ENCODE results near the gene RAC2. TPM values are rescaled to one million over a fixed set of nuclear protein-coding genes. Genes with fewer than 3 reads are reported as not detected.

RAC2 gene
- total RNA-seq, 4 donors from 2014 or later: 17.3 to 27.1 (median 19.6) TPM

GRCh38 chr22:37218771-37219411 is 25.2 kb downstream of the RAC2 start:
- intact Hi-C loops (cut with DNase I): no loop called here

DNA sequence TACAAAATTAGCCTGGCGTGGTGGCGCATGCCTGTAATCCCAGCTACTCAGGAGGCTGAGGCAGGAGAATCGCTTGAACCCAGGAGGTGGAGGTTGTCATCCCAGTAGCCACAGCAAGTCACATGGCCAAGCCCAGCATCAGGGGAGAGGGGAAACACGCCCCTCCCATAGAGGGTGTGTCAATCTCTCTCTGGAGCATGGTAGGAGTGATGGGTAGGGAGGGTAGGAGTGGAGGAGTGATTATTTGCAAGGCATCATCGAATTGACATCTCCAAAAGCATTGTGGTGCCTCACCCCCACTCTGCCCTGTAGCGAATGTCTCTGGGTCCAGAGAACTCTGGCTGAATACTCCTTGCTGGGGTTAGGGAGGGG is 25.7 kb downstream of the RAC2 start:
- WGBS, 2 donors: 76 to 77% methylated on average over 6 of the region's 6 CpGs
- Histone ChIP-seq H3K9me3 (no peaks in the 10 kb centered on the region), H3K4me3 (no peak overlapping the region), H3K27me3 (peaks cover 0 to 49% (median 0%) of the 10 kb centered on the region in 4 donors), H3K36me3 (no peaks in the 10 kb centered on the region), H3K27ac (no peak overlapping the region), H3K4me1 (peaks cover 0 to 4% (median 0%) of the 10 kb centered on the region in 3 donors)
- no peak for DNase-seq
- no peak for TF ChIP-seq CTCF (IDR thresholded peaks at IDR 0.05)
- no peak for TF ChIP-seq POLR2A (IDR thresholded peaks at IDR 0.05)
- intact Hi-C loops (cut with DNase I): no loop called here

More at GRCh38 chr22:37218771-37219411, 25.2 kb downstream of the RAC2 start:
- Histone ChIP-seq H3K4me3 (no peak overlapping the region), H3K4me1 (peaks cover 0 to 4% (median 0%) of the 10 kb centered on the region in 3 donors), H3K27ac (peak overlapping the region in 1 of 4 donors; percentile 47), H3K9me3 (no peaks in the 10 kb centered on the region), H3K36me3 (no peaks in the 10 kb centered on the region), H3K27me3 (peaks cover 0 to 44% (median 0%) of the 10 kb centered on the region in 4 donors)
- TF ChIP-seq POLR2A (IDR thresholded peaks at IDR 0.05): peak in 1 of 4 donors; percentile 27
- no peak for TF ChIP-seq CTCF (IDR thresholded peaks at IDR 0.05)
- 23 to 48% methylated on average over 6 to 7 of the region's 7 CpGs for WGBS, 2 donors
- DNase-seq: no peak

GRCh38 chr22:37215890-37216289 is 28.2 kb downstream of the RAC2 start:
- TF ChIP-seq CTCF (IDR thresholded peaks at IDR 0.05): no peak
- TF ChIP-seq POLR2A (IDR thresholded peaks at IDR 0.05): no peak
- intact Hi-C loops (cut with DNase I): no loop called here
- 76 to 80% methylated on average over 9 of the region's 9 CpGs for WGBS, 2 donors
- Histone ChIP-seq H3K27ac (no peak overlapping the region), H3K9me3 (no peaks in the 10 kb centered on the region), H3K4me3 (no peak overlapping the region), H3K4me1 (peaks cover 0 to 5% (median 0%) of the 10 kb centered on the region in 3 donors), H3K27me3 (peaks cover 0 to 64% (median 0%) of the 10 kb centered on the region in 4 donors), H3K36me3 (no peaks in the 10 kb centered on the region)
- DNase-seq: no peak

- TF ChIP-seq CTCF (IDR thresholded peaks at IDR 0.05) (no peak), POLR2A (IDR thresholded peaks at IDR 0.05) (no peak)
Measured at GRCh38 chr22:37214731-37215030, 29.4 kb downstream of the RAC2 start.

DNA sequence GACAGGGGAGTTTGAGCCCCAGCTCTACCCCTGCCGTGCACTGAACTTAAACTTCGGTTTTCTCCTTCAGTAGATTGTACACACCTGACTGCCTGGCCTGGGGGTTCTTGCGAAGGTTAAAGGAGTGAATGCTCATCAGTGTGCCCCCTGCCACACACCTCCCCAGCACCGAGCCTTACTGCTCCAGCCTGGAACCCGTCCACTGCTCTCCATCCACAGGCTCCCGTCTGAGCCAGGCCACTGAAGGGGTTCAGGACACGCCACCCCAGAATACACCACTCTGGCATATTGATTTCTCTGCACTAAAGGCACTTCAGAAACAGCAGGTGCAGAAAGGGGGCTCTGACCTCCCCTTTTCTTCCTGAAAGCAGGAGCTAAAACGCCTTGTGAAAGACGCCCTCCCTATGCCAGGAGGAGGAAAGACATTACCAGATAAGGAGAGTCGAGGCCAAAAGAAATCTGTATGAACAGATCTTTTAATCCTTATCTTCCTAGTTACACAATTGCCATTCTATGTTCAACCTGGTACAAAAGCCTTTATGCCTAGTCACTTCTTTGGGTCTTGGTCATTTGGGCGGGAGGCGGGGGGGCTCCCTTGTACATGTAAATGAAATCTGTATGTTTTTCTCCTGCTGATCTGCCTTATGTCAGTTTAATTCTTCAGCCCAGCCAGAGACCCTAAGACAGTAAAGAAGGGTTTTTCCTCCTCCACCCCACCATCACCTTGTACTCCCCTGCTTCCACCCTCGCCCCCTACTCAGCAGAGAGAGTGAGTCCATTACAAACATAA is 29.9 kb downstream of the RAC2 start:
- intact Hi-C loops (cut with DNase I): no loop called here
- no peaks in the 10 kb centered on the region for H3K9me3 ChIP-seq
- H3K27ac ChIP-seq: no peak overlapping the region
- H3K27me3 ChIP-seq: peaks cover 0 to 61% (median 0%) of the 10 kb centered on the region in 4 donors
- TF ChIP-seq POLR2A (IDR thresholded peaks at IDR 0.05) (no peak), CTCF (IDR thresholded peaks at IDR 0.05) (no peak)
- H3K4me1 ChIP-seq: peaks cover 0 to 5% (median 0%) of the 10 kb centered on the region in 3 donors
- H3K4me3 ChIP-seq: no peak overlapping the region
- H3K36me3 ChIP-seq: no peaks in the 10 kb centered on the region
- 76 to 81% methylated on average over 12 to 13 of the region's 13 CpGs for WGBS, 2 donors
- no peak for DNase-seq

More at GRCh38 chr22:37214731-37215030, 29.4 kb downstream of the RAC2 start:
- H3K36me3 ChIP-seq: no peaks in the 10 kb centered on the region
- 82 to 88% methylated on average over 13 of the region's 13 CpGs for WGBS, 2 donors
- peaks cover 0 to 66% (median 0%) of the 10 kb centered on the region in 4 donors for H3K27me3 ChIP-seq
- H3K4me1 ChIP-seq: peaks cover 0 to 5% (median 0%) of the 10 kb centered on the region in 3 donors
- intact Hi-C loops (cut with DNase I): no loop called here
- no peaks in the 10 kb centered on the region for H3K9me3 ChIP-seq
- no peak overlapping the region for H3K27ac ChIP-seq
- no peak overlapping the region for H3K4me3 ChIP-seq
- DNase-seq: no peak
